Activated CD8-positive, alpha-beta memory T cell treated with anti-CD3 and anti-CD28 coated beads, Interleukin-2, amount 10 ng/mL, durations not matched to agents 7 days and 5 days (primary cell): ENCODE data around the gene ZHX3. TPM values are rescaled to one million over a fixed set of nuclear protein-coding genes. Genes with fewer than 3 reads are reported as not detected.
"Not testable (repeated sequence)": the region's sequence is repeated elsewhere in the genome, so short reads cannot be mapped to it uniquely, and the experiment has no call there.

Experiments used
- ATAC-seq: fragments of 150-1000 bp; cut with Tn5 transposase; one replicate; pipeline ENCODE4 v1.10.0; 2021; ENCODE audit warnings: moderate library complexity
- CTCF ChIA-PET: fragments of 350-600 bp; sonication (Branson Sonifier 250); formaldehyde crosslinking; loops from one replicate; lab custom pipeline; 2021; ENCODE audit warnings: antibody characterized with exemption; lab: Charles Lee
- DNase-seq: peaks from one replicate; pipeline ENCODE4 v3.0.0-alpha.2; 2020
- H3K27ac Mint-ChIP-seq: one replicate; pipeline ENCODE4 v1.8.0; 2021; ENCODE audit warnings: mild to moderate bottlenecking, mixed read lengths
- H3K27me3 Mint-ChIP-seq: one replicate; pipeline ENCODE4 v1.8.0; 2021; ENCODE audit warnings: mixed read lengths
- H3K36me3 Mint-ChIP-seq: one replicate; pipeline ENCODE4 v1.8.0; 2021; ENCODE audit warnings: mild to moderate bottlenecking, mixed read lengths
- H3K4me1 Mint-ChIP-seq: one replicate; pipeline ENCODE4 v1.8.0; 2021; ENCODE audit warnings: mixed read lengths
- H3K4me3 Mint-ChIP-seq: one replicate; pipeline ENCODE4 v1.8.0; 2021; ENCODE audit warnings: mild to moderate bottlenecking, moderate library complexity, mixed read lengths
- H3K9me3 Mint-ChIP-seq: one replicate; pipeline ENCODE4 v1.8.0; 2022; ENCODE audit warnings: low read depth, mixed read lengths
- microRNA-seq: library from miRNA; unstranded; fragments of <30 nt; microRNA quantifications from one replicate; pipeline ENCODE4 v1.2.0, GENCODE V29; 2022
- total RNA-seq, 2 experiments: library from RNA; stranded (reverse); gene quantifications; one replicate each; pipeline ENCODE4 v1.2.3, GENCODE V29; 2021

ZHX3 gene
- total RNA-seq, 2 experiments from 2014 or later: 11.4 to 13.3 TPM

- H3K36me3 Mint-ChIP-seq: peaks cover 10% of the 10 kb centered on the region
- H3K27ac Mint-ChIP-seq: no peak overlapping the region
- no peaks in the 10 kb centered on the region for H3K9me3 Mint-ChIP-seq
- ATAC-seq (no peak), DNase-seq (no peak)
- H3K27me3 Mint-ChIP-seq: no peaks in the 10 kb centered on the region
- H3K4me1 Mint-ChIP-seq: peaks cover 35% of the 10 kb centered on the region
- CTCF ChIA-PET: interaction anchor here (0.8 to 6.8 kb wide), 46 partner anchors 9 to 559 kb away, joined by 3 to 114 read pairs (median 4); partner anchors contain the start of genes LPIN3 and TOP1
- H3K4me3 Mint-ChIP-seq: no peak overlapping the region
These were observed 183.0 kb downstream of the ZHX3 start for GRCh38 chr20:41134362-41135186.

- no peaks in the 10 kb centered on the region for H3K9me3 Mint-ChIP-seq
- peaks cover 7% of the 10 kb centered on the region for H3K36me3 Mint-ChIP-seq
- no peaks in the 10 kb centered on the region for H3K27me3 Mint-ChIP-seq
- no peak overlapping the region for H3K4me3 Mint-ChIP-seq
- peak overlapping the region; percentile 12 for H3K27ac Mint-ChIP-seq
- ATAC-seq (no peak), DNase-seq (peak; percentile 54)
- peaks cover 32% of the 10 kb centered on the region for H3K4me1 Mint-ChIP-seq
- CTCF ChIA-PET: interaction anchor here (1.1 to 6.8 kb wide), 20 partner anchors 12 to 284 kb away, joined by 3 to 114 read pairs (median 12); partner anchors contain the start of gene LPIN3
These were observed 183.7 kb downstream of the ZHX3 start for GRCh38 chr20:41133709-41134361.

GRCh38 chr20:41132388-41132775 lies 185.1 kb downstream of the ZHX3 start:
- Mint-ChIP-seq H3K36me3 (peaks cover 11% of the 10 kb centered on the region), H3K4me1 (peaks cover 30% of the 10 kb centered on the region)
- H3K4me3 Mint-ChIP-seq, H3K27ac Mint-ChIP-seq, H3K9me3 Mint-ChIP-seq, DNase-seq, ATAC-seq, H3K27me3 Mint-ChIP-seq: not testable (repeated sequence)
- CTCF ChIA-PET: interaction anchor here (0.7 to 6.4 kb wide), 6 partner anchors 11 to 207 kb away, joined by 3 to 114 read pairs (median 65); partner anchors contain the start of gene LPIN3

GRCh38 chr20:41131594-41132387 lies 185.7 kb downstream of the ZHX3 start:
- Mint-ChIP-seq H3K4me1 (peaks cover 30% of the 10 kb centered on the region), H3K36me3 (peaks cover 15% of the 10 kb centered on the region), H3K4me3 (no peak overlapping the region), H3K27ac (no peak overlapping the region), H3K9me3 (no peaks in the 10 kb centered on the region), H3K27me3 (no peaks in the 10 kb centered on the region)
- CTCF ChIA-PET: interaction anchor here (4.6 to 6.4 kb wide), 4 partner anchors 11 to 208 kb away, joined by 36 to 114 read pairs (median 98); partner anchors contain the start of gene LPIN3
- DNase-seq (peak; percentile 35), ATAC-seq (no peak)

Small RNAs within 50 kb of the gene (microRNA-seq; reads per million reads assigned to microRNA genes)
- not detected for gene MIR6871

Other genes with a start within 250 kb of the ZHX3 start
- gene PLCG1, start 180.2 kb downstream of the ZHX3 start, total RNA-seq: 100 to 1,000 TPM; 201 to 337 TPM
- 1 to 10 TPM in 1 of 2 experiments, under 1 TPM in 1; 0.37 to 1.5 TPM for gene LPIN3, start 23.1 kb upstream of the ZHX3 start, total RNA-seq
- gene EMILIN3, start 49.1 kb upstream of the ZHX3 start, total RNA-seq: not detected